H1 (cell line): ENCODE measurements around the gene VDR. TPM values are rescaled to one million over a fixed set of nuclear protein-coding genes. Genes with fewer than 3 reads are reported as not detected.

Experiments
- BACH1 ChIP-seq: IDR thresholded peaks from 2 replicates; pipeline ENCODE4 v1.6.1; 2012; ENCODE audit warnings: low read length, improper control_type of control experiment
- CREB1 ChIP-seq: IDR thresholded peaks from 2 replicates; pipeline ENCODE4 v1.6.1; 2012; ENCODE audit warnings: inconsistent platforms
- EP300 ChIP-seq, 2 experiments: IDR thresholded peaks; 1 replicate in 1 of 2; 2 replicates in 1 of 2; pipeline ENCODE4 v1.6.1; 2011 to 2012; ENCODE audit warnings: low read depth in 2 of 2, low read length in 2 of 2, mild to moderate bottlenecking in 2 of 2, borderline replicate concordance in 1 of 2, inconsistent platforms in 1 of 2, moderate library complexity in 1 of 2
- PHF8 ChIP-seq: fragments of 200-600 bp; sonication (generic); conservative IDR thresholded peaks from 2 replicates; pipeline ENCODE4 v1.7.1; 2012; ENCODE audit warnings: low read depth, mild to moderate bottlenecking, inconsistent platforms, low read length, moderate library complexity
- RBBP5 ChIP-seq: IDR thresholded peaks from 2 replicates; pipeline ENCODE4 v1.7.1; 2012; ENCODE audit warnings: low read depth, mild to moderate bottlenecking, inconsistent platforms, low read length, moderate library complexity, borderline replicate concordance
- polyA plus RNA-seq, 7 experiments: library from polyadenylated mRNA; depleted of rRNA in 3 of 7; stranded (reverse) in 5 of 7; unstranded in 2 of 7; fragments of >200 nt in 5 of 7; fragments of 200-250 nt in 2 of 7; gene quantifications; 1 replicate in 5 of 7; 2 replicates in 1 of 7; 4 replicates in 1 of 7; pipeline versions ENCODE4 v1.2.1 to v1.2.3, GENCODE V29; 2011 to 2013; ENCODE audit warnings: missing spikeins in 2 of 7, mixed read lengths in 2 of 7
- total RNA-seq: library from RNA; stranded (reverse); fragmentation: NEBNext Ultra II Directional; extraction: Animal tissue kit (Norgen Biotek cat#: 25700); gene quantifications from 2 replicates; pipeline ENCODE4 v1.2.1, GENCODE V29; 2021

Gene VDR
- total and polyA plus RNA-seq, 2 of the 8 experiments (the other 6 are each of a cell fraction or from before 2014, with no cell fraction given) = 0.44 to 0.65 TPM

DNA sequence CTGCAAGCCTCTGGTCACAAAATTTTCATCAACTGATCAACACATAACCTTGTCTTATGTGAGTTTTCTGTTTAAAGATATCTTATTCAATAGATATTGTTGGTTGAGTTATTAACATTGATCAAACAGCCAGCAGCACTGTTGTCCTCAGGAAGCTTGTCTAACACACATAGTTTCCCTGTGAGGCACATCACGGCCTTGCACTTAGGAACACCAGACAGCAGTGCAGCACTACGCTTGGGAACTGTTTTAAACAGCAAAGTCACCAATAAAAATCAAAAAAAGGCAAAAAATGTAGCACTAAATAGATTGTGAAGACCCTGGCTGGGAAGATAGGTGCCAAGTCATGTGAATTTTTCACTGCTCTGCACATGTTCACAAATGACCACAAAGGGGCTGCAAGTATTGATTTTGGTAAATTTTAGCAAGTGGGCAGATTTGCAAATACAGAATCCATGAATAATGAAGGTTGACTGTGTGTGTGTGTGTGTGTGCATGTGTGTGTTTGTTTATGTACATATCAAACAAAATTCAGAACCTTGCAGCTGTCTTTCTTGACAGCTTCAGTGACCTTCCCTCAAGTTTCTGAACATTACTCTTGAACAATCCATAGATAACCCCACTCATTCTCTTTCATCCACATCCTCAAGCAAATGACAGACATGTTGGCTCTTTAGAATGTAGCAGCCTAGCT is 28.9 kb downstream of the VDR start (continued):
- no peak for TF ChIP-seq PHF8
- TF ChIP-seq BACH1 = no peak
- no peak for TF ChIP-seq CREB1
- no peak for TF ChIP-seq EP300 (IDR thresholded peaks at IDR 0.05; ENCODE audit: borderline replicate concordance in 1 of 2, low read depth in 2 of 2, low read length in 2 of 2)
- no peak for TF ChIP-seq RBBP5
- TF ChIP-seq, all 59 proteins: peak for 0
